Measurements from ENCODE around the gene SLC52A1.
A peak's percentile ranks its signal among the peaks of the same experiment; 100 is the strongest.

Gene SLC52A1

DNA sequence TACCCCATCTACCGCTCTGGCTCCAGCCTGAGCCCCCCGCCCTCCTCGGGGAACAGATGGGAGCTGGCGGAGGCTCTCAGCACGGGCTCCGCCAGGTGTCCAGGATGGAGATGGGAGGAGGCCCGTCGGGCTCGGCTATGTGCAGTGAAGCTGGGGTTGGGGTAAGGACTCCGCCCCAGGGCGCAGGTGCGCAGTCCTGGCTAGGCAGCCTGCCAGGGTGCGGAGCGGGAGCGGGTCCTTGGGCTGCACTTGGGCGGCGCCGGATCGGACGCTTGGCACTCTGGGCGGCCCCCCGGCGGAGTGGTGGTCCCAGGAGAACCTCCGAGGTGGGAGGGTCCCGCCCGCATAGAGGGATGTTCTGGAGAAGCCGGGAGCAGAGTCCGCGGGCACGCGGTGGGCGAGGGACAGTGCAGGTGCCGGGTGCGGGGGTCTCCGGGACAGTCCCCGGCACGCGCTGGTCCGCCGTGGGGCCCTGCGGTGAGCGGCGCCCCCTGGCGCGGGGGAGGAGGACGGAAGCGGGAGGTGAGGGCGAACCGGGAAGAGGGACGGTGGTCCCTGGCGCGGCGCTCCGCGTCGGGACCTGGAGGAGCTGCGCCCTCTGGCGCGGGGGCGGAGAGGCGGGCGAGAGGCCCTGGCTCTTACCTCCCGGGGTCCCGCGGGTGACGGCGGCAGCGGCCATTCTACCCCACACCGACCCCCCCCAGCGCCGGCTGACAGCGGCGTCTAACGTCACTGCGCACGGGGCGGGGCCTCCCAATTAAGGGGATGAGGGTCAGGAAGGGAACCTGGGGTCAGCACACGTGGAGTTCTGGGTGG is 48.1 kb downstream of the SLC52A1 start, which contains the start of gene CAMTA2:
Gene CAMTA2, minus strand, starts transcription at position 725 of the 816 bp plus-strand sequence. CDS start 1,453 bp downstream, outside the sequence.
- DNase-seq, result peak; percentile 87

DNA sequence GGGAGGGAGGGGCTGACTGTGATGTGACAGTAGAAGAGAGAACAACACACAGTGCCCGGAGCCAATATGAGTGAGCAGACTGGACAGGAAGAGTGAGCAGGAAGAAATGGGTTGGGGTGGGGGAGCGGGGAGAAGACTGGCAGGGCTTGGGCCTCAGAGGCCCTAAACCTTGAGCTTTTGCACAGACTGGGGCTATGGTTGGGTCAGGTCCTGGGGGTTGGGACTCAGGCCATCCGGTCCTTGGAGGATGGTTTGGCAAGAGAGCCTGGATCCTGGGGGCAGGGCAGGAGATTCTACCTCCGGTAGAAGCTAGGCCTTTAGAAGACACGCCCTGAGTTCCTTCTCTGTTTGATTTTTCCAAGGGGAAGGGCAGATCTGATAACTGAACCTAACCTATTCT is 48.8 kb downstream of the SLC52A1 start:
- no peak for DNase-seq

Data from activated gamma-delta T cell treated with Interleukin-2 at 50 U/mL for 16 hours (primary cell).